HEK293T (cell line): ENCODE data around the gene VAV2.

ENCODE experiments used
- ARNT ChIP-seq: fragments of 450-650 bp; IDR thresholded peaks from 2 replicates; pipeline ENCODE4 v1.6.1; 2017; ENCODE audit warnings: mild to moderate bottlenecking
- BHLHE40 ChIP-seq: fragments of 450-650 bp; IDR thresholded peaks from 2 replicates; pipeline ENCODE4 v1.6.1; 2016; ENCODE audit warnings: mild to moderate bottlenecking, moderate library complexity, borderline replicate concordance
- CTBP1 ChIP-seq: fragments of 450-650 bp; IDR thresholded peaks from 2 replicates; pipeline ENCODE4 v1.6.1; 2016; ENCODE audit warnings: borderline replicate concordance
- ELF4 ChIP-seq: fragments of 450-650 bp; IDR thresholded peaks from 2 replicates; pipeline ENCODE4 v1.6.1; 2017; ENCODE audit warnings: antibody characterized with exemption
- FOXA1 ChIP-seq: fragments of 450-650 bp; IDR thresholded peaks from 2 replicates; pipeline ENCODE4 v1.6.1; 2016; ENCODE audit warnings: mild to moderate bottlenecking
- FOXK2 ChIP-seq: fragments of 450-650 bp; IDR thresholded peaks from 2 replicates; pipeline ENCODE4 v1.6.1; 2016; ENCODE audit warnings: mild to moderate bottlenecking
- FOXM1 ChIP-seq: fragments of 450-650 bp; IDR thresholded peaks from 2 replicates; pipeline ENCODE4 v1.6.1; 2017; ENCODE audit warnings: mild to moderate bottlenecking, borderline replicate concordance
- HDGF ChIP-seq: fragments of 450-650 bp; IDR thresholded peaks from 2 replicates; pipeline ENCODE4 v1.6.1; 2017; ENCODE audit warnings: antibody characterized with exemption, borderline replicate concordance
- LEF1 ChIP-seq: fragments of 450-650 bp; IDR thresholded peaks from 2 replicates; pipeline ENCODE4 v1.6.1; 2017; ENCODE audit warnings: mild to moderate bottlenecking, borderline replicate concordance
- NFRKB ChIP-seq: fragments of 450-650 bp; IDR thresholded peaks from 2 replicates; pipeline ENCODE4 v1.6.1; 2016; ENCODE audit warnings: mild to moderate bottlenecking, moderate library complexity
- SP1 ChIP-seq: fragments of 450-650 bp; IDR thresholded peaks from 2 replicates; pipeline ENCODE4 v1.6.1; 2017
- TARDBP ChIP-seq: fragments of 450-650 bp; IDR thresholded peaks from 2 replicates; pipeline ENCODE4 v1.6.1; 2016
- ZNF384 ChIP-seq: fragments of 450-650 bp; IDR thresholded peaks from 2 replicates; pipeline ENCODE4 v1.6.1; 2016
- TF ChIP-seq, protein P1 (sequence below): fragments of 450-650 bp; IDR thresholded peaks from 2 replicates; pipeline ENCODE4 v1.6.1; 2016

DNA sequence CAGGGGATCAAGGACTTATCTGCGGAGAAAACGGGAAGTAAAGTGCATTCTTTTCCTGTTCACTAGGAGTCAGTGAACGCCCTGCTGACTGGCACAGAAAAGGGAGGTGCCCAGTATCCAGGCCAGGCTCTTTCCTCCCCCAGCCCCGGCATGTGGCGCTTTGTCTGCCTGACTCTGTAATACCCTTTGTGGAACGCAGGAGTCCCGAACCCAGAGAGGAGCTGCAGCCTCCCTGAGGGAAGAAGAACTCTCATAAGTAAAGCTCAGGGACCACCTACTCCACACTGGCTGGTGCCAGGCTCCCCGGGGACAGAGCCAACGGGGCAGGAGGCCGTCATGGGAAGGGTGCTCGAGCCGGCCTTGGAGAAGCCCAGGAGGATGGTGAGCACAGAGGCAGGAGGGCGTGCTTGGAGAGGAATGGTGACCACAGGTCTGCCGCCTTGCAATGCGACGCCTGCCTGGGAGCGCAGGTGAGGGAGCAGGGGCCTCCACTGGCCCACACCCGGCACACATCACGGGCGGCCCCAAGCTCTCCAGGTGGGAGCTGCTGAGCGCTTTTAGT lies 31.5 kb downstream of the VAV2 start:
- TF ChIP-seq ELF4 (no peak), TARDBP (no peak), HDGF (no peak), ARNT (no peak), FOXA1 (no peak), LEF1 (no peak), FOXK2 (no peak), NFRKB (no peak), FOXM1 (no peak), CTBP1 (no peak), BHLHE40 (no peak), ZNF384 (no peak), SP1 (no peak)
- TF ChIP-seq, protein P1, sequence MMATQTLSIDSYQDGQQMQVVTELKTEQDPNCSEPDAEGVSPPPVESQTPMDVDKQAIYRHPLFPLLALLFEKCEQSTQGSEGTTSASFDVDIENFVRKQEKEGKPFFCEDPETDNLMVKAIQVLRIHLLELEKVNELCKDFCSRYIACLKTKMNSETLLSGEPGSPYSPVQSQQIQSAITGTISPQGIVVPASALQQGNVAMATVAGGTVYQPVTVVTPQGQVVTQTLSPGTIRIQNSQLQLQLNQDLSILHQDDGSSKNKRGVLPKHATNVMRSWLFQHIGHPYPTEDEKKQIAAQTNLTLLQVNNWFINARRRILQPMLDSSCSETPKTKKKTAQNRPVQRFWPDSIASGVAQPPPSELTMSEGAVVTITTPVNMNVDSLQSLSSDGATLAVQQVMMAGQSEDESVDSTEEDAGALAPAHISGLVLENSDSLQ: no peak
